HAP-1 (cell line): ENCODE results near the gene IQCE.

ENCODE experiments used
- DNase-seq, 2 experiments: peaks; one replicate each; pipeline ENCODE4 v3.0.0-alpha.2; 2016 to 2020; ENCODE audit warnings: low spot score in 2 of 2
- H3K27me3 ChIP-seq: fragments of 250-450 bp; sonication (Bioruptor Pico); 2 replicates; pipeline ENCODE4 v1.5.1; 2020; ENCODE audit warnings: low read depth, mild to moderate bottlenecking, moderate library complexity
- H3K36me3 ChIP-seq: fragments of 250-450 bp; sonication (Bioruptor Pico); replicated peaks from 2 replicates; pipeline ENCODE4 v1.5.1; 2020; ENCODE audit warnings: mild to moderate bottlenecking
- H3K4me1 ChIP-seq: fragments of 250-450 bp; sonication (Bioruptor Pico); 2 replicates; pipeline ENCODE4 v1.5.1; 2020; ENCODE audit warnings: mild to moderate bottlenecking
- H3K4me3 ChIP-seq: fragments of 250-450 bp; sonication (Bioruptor Pico); 2 replicates; pipeline ENCODE4 v1.5.1; 2020; ENCODE audit warnings: mild to moderate bottlenecking, moderate library complexity
- H3K9me3 ChIP-seq: fragments of 250-450 bp; sonication (Bioruptor Pico); 2 replicates; pipeline ENCODE4 v1.5.1; 2020; ENCODE audit warnings: mild to moderate bottlenecking, moderate library complexity
- in situ Hi-C: fragments of 300-500 bp; cut with MboI; formaldehyde crosslinking; loops from 3 replicates; pipeline ENCODE4 v1.14.3; 2020; ENCODE audit warnings: low sequenced_read_pairs, inconsistent platforms, mixed read lengths

The IQCE gene

DNA sequence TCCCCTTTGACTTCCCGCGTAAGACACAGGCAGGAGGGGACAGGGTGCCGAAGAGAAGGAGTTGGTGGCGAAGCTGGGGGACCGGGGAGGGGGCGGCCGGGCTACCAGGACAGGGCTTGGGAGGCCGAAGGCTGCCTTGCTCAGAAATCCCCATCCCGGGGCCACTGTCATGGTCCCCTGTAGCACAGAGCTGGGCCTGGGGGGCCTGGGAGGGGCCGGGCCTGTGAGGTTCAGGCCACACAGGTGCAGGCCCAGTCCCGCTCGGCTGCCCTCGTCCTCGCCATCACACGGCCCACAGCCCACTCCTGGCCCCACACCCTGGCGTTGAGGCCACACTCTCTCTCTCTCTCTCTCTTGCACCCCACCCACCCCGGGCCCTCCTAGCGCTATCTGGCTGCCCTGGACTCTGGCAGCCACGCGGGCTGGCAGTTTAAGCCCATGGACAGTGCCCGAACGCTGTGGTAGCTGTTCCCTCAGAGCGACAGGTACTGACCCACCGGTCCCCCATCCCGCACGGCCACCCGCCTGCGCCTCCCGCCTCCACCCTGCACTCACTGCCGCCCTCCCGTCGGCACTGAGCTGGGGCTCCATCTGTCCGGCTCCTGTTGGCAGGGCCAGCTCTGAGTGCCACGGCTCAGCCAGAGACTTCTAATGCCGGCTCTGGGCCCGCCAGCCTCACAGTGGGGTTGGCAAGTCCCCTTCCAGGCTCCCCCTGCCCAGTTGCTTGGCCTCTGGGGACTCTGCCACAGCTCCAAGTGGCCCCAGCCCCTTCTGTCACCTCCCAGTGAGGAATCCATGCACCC is 101.0 kb downstream of the IQCE start:
- Histone ChIP-seq H3K9me3 (no peaks in the 10 kb centered on the region), H3K4me3 (no peak overlapping the region), H3K36me3 (no peaks in the 10 kb centered on the region; the same call in 1 of the 2 replicates), H3K27me3 (no peaks in the 10 kb centered on the region), H3K4me1 (no peaks in the 10 kb centered on the region)
- in situ Hi-C loops, result no loop called here
- no peak for DNase-seq

DNA sequence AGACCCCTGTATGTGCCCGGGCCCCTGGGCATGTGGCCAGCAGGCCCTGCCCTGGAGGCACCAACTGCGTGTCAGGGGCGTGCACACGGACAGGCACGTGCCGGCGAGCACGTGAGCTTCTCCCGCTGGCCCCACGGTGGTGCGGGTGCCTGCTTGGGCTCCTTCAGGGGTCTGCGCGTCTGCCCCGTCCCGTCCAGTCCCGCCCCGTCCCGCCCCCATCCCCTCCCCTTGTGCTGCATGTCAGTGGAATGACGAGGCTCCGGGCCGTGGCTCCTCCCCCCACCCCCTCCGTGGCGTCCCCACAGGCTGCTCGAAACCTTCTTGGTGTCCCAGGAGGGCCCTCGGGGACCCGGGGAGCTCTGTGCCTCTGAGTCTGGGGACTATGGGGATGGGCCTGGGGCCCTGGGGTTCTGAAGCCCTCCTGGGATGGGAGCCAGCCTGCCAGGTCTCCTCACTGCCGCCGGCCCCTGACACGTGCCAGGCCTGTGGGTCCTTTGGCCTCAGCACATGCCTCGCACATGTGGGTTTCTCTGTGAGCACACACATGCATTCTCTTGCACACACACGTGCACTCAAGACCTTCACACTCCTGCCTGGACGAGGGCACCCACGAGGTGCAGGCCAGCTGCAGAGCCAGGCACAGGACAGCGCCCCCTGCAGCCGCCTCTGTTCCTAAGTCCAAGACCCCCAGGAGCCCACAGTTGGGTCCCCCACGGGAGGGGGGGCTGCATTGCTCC is 101.7 kb downstream of the IQCE start:
- DNase-seq, result no peak
- H3K4me3 ChIP-seq, result no peak overlapping the region
- H3K9me3 ChIP-seq, result no peaks in the 10 kb centered on the region
- in situ Hi-C loops, result no loop called here
- no peaks in the 10 kb centered on the region for H3K4me1 ChIP-seq
- H3K27me3 ChIP-seq, result no peaks in the 10 kb centered on the region
- no peaks in the 10 kb centered on the region; the same call in 1 of the 2 replicates for H3K36me3 ChIP-seq

DNA sequence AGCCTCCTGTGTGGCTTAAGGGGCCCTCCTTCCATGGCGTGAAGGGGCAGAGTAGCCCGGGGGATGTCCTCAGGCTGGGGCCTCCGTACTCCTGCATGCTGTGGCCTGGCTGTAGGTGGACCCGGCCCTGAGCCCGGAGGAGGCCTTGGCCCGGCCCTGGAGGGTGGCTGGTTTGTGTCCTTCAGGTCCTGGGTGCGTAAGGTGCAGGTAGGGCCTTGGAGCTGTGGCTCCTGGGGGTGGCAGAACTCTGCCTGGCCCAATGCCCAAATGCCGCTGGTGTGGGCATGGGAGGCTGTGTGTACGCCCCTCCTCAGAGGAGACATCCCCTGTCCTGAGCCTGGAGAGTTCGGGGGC is 102.3 kb downstream of the IQCE start:
- Histone ChIP-seq H3K9me3 (no peaks in the 10 kb centered on the region), H3K4me1 (no peaks in the 10 kb centered on the region), H3K4me3 (no peak overlapping the region), H3K27me3 (no peaks in the 10 kb centered on the region), H3K36me3 (no peaks in the 10 kb centered on the region; the same call in 1 of the 2 replicates)
- DNase-seq, result no peak
- in situ Hi-C loops, result no loop called here

DNA sequence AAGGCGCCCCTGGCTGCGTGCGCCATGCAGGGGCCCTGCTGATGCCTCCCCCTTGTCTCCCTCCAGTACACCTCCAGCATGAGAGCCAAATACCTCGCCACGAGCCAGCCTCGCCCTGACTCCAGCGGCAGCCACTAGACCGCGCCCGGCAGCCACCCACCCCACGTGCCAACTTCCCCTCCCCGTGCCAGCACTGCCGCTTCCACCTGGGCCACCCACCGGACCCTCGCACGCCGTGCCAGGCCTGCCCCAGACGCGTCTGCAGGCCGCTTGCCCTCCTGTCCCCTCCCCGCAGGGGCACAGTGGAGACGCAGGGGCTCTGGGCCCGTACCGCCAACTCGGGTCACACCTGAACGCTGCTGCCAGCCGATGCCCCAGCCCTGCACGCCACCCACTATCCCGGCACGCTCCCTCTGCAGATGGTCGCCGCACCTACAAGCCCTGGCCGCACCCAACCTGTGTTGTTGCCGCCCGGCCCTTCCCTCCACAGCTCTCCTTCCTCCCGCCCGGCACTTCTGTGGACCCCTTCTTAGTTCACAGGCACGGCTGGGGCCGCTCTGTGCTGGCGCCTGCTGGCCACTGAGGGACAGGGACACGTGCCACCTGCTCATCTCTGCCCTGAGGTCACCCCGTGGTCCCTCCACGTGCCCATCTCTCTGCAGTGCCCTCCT is 103.0 kb downstream of the IQCE start:
- in situ Hi-C loops, result no loop called here
- Histone ChIP-seq H3K9me3 (no peaks in the 10 kb centered on the region), H3K4me1 (no peaks in the 10 kb centered on the region), H3K27me3 (no peaks in the 10 kb centered on the region), H3K4me3 (no peak overlapping the region), H3K36me3 (no peaks in the 10 kb centered on the region; the same call in 1 of the 2 replicates)
- no peak for DNase-seq

DNA sequence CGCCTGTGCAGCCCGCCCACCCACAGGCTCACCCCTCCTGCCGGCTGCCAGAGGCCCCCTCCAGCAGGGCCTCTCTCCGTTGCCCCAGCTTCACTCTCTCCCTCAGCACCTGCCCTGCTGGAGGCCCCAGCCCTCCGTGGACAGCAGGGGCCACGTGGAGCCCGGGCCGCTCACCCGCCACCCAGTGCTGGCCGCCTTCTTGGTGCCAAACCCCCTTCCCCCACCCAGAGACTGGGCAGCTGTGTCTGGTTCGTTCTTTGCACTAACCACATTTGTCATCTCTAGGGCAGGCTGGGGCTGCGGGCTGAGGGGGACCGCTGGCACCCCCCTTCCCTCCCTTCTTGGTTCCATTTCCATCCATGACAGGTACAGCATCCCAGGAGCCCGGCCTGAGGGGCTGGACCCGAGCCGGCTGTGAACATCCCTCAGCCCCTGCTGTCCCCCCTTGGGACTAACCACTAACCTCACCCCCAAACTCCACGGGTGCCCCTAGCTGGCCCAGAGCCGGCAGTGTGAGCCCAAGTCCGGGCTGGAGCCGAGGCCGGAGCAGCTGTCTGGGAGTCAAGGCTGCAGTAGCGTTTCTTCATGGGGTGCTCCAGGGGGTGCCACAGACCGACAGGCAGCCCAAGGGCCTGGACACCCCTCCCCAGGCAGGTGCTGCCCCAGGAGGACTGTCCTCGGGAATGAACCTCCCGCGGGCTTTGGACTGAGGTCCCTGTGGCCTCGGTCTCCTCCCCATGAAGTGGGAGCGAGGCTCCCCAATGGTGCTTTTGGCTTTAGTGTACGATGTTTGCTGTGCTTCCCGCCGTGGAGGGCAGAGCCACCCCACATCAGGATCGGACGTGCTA is 103.7 kb downstream of the IQCE start:
- Histone ChIP-seq H3K36me3 (no peaks in the 10 kb centered on the region; the same call in 1 of the 2 replicates), H3K27me3 (no peaks in the 10 kb centered on the region), H3K9me3 (no peaks in the 10 kb centered on the region), H3K4me1 (no peaks in the 10 kb centered on the region), H3K4me3 (no peak overlapping the region)
- in situ Hi-C loops, result no loop called here
- DNase-seq, result no peak

- no peak for DNase-seq
- Histone ChIP-seq H3K36me3 (no peaks in the 10 kb centered on the region; the same call in 1 of the 2 replicates), H3K4me1 (no peaks in the 10 kb centered on the region), H3K9me3 (no peaks in the 10 kb centered on the region), H3K4me3 (no peak overlapping the region), H3K27me3 (no peaks in the 10 kb centered on the region)
- in situ Hi-C loops, result no loop called here
These were observed 104.5 kb downstream of the IQCE start for GRCh38 chr7:2663121-2663886.

GRCh38 chr7:2663960-2664359 is 105.2 kb downstream of the IQCE start:
- Histone ChIP-seq H3K9me3 (no peaks in the 10 kb centered on the region), H3K27me3 (no peaks in the 10 kb centered on the region), H3K36me3 (no peaks in the 10 kb centered on the region), H3K4me1 (no peaks in the 10 kb centered on the region), H3K4me3 (no peak overlapping the region)
- DNase-seq, result no peak
- in situ Hi-C loops, result no loop called here
